Hepatic stellate cell (primary cell): ENCODE results near the gene NPIPB6.

ENCODE experiments used
- DNase-seq: peaks from one replicate; pipeline ENCODE4 v3.0.0; 2011; ENCODE audit warnings: low spot score

Gene NPIPB6

DNA sequence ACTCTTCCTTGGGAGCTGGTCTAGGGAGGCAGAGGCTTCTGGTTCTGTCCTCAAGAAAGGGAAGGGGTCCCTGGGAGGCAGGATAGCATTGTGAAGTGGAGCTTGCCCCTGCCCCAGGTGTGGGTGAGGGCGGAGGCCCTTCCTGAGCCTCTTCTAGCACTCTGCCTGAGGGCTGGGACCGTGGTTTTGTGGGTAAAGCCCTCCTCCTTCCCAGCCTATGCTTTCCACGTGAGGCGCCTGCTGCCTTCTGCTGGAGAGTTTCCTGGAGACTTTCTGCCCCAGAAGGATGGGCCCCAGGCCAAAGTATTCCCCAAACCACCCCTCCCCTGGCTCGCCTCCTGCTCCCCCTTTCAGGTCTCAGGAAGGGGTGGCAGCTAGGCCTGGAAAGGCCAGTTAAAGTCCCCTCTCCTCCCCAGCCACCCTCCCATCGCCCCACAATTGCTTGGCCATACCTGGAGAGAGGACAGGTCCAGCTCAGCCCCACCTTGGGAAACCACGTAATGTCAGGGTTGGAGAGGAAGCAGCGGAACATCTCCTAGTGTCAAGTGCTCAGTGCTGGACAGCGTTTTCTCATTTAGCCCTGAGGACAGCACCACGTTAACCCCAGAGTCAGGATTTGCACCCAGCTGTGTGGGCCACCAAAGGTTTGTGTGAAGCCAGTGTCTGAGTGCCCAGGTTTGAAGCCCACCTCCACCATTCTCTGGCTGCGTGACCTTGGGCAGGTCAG, 65.4 kb downstream of the NPIPB6 start:
- no peak for DNase-seq

DNA sequence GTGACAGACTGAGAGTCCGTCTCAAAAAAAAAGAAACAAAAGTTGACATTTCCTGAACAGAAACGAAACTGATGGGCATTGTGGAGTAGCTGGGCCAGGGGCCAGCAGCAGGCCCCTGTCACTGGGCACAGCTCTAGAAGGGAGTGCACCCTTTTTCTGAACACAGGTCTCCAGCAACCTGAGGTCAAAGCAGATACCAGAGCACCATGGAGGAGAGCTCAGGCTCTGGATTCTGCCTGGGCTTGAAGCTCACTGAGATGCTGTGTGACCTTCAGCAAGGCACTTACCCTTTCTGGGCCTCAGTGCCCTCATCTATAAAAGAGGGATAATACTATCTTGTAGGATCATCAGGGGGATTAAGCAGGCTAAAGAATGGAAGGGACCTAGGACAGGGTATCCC, 66.0 kb downstream of the NPIPB6 start:
- DNase-seq = no peak

DNA sequence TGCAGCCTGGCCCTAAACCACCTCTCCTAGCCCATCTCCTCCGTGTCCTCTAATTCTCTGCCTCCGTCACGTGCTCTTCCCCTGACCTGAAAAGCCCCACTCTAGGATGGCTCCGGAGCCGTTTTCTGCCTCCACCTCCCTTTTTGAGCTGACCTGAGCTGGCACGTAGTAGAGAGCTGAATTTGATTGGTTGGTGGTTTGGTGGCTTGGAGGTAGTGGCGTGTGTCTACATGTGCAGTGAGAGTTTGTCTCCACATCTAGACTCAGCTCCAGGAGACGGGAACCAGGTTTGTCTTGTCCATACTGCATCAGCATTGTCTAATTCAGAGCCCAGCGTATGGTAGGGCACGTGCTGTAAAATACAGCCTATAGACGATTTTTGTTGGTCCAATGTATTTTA, 68.0 kb downstream of the NPIPB6 start:
- DNase-seq = no peak

DNA sequence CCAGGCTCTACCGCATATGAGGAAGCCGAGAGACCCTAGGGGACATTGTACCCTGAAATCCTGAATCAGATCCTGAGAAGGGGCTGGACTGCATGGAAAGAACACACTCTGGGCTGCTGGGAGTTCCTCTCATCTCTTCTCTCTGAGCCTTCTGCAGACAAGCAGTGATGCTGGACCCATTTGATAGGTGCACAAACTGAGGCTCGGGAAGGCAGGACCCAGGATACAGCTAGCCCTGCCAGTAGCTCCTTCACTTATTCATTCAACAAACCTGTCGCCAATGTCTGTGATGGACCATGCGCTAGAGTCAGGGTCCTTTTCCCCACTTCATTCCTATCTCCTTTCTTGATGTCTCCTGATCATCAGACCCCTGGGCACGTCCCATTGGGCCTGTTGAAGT, 69.1 kb downstream of the NPIPB6 start:
- DNase-seq = no peak

DNA sequence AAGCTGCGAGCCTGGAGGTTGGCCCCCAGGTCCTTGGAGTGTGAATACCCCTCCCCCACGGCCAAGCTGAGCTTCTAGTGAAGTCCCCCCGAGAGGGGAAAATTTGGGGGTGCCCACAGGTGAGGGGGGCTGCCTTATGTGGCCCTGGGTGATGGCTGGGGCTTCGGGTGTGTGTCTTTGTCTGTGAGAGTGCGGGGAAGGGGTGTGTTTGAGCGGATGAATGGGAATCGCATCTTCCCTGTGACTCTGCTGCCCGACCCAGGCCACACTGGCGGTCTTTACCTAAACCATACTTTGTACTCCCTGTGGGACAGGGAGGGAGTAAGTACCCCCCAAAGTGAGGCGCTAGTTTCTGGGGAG, 69.7 kb downstream of the NPIPB6 start:
- no peak for DNase-seq

DNA sequence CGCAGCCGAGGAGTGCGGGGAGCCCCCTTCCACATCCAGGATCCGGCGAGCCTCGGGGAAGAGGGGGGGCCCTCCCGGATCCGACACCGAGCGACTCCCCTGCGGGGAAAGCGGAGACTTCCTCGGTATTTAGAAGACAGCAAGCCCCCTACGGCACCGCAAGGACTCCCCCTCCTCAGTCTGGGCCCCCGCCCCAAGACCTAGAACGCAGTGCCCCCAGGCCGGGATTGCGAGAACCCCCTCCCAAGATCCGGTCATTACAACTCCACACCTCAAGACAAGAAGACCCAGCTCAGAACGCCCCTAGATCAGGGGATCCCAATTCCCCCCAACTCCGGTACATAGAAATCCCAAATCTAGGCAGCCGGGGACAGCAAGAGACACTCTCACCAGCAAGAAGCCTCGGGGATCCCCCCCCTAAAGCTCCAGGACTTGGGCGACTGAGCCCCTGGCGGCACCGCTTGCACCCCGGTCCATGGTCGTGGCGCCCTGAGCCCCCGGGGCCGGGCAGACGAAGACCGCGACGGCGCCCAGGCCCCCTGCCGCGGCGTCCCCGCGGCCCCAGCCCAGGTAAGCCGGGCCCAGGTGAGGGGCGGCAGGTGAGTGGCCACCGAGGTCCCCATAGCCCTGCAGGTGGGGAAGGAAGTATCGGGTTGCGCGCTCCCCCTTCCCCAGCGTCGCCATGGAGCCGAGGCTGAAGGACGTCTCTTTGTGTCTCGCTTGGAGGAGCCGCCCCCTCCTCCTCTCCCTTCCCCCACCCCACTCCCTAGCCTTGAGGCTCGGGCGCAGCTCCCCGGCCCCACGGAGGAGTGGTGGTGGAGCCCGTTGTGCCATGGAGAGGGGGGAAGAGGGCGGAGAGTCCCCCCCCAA, 70.3 kb downstream of the NPIPB6 start:
- no peak for DNase-seq
